Stimulated activated CD8-positive, alpha-beta memory T cell treated with anti-CD3 and anti-CD28 coated beads, Interleukin-7, amount 100 ng/mL, for 4 hours (primary cell): Measurements from ENCODE around the gene THRSP.

Source experiments
- DNase-seq, 2 donors: peaks; one replicate each; pipeline ENCODE4 v3.0.0-alpha.2; 2020; ENCODE audit warnings: low read depth in 2 of 2

Gene THRSP

DNA sequence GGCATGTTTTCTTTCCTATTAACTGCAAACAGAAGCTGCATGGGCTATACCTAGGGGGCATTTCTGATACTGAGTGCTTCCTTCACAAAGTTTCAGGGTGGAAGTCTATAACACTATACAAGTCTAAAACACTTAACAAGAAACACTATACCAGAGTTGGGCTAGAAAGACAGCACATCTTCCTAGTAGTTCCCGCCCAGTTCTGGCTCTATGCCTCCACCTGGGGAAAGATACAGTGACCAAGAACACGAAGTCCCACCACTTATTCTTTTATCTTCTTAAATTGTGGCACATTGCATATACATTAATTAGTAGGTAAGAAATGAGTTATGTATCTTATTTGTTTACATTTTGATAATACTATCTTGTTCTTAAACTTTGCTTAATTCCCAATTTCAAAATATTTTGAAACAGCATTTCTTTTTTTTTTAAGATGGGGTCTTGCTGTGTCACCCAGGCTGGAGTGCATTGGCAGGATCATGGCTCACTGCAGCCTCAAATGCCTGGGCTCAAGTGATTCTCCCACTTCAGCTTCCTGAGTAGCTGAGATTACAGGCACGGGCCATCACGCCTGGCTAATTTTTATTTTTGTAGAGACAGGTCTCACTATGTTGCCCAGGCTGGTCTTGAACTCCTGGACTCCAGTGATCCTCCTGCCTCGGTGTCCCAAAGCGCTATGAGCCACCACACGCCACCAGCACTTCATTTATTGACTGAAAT is 34.2 kb downstream of the THRSP start:
- DNase-seq = no peak

DNA sequence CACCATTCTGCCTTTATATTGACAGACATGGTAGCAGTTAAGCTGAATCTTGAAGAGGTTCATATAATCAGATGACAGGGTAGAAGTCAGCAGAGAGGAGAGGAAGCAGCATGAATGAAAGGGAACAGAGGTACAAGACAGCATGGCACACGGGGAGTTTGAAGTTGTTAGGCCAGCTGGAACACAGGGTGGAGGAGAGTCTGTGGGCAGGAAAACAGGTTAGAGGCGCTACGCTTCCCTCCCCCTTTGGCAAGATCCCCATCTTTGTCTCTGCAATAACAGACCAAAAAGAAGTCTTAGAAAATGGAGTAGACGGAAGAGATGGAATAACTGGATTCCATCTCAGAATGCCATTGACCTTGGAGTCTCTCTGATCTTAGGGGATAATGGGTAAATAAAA is 36.0 kb downstream of the THRSP start:
- DNase-seq = no peak

DNA sequence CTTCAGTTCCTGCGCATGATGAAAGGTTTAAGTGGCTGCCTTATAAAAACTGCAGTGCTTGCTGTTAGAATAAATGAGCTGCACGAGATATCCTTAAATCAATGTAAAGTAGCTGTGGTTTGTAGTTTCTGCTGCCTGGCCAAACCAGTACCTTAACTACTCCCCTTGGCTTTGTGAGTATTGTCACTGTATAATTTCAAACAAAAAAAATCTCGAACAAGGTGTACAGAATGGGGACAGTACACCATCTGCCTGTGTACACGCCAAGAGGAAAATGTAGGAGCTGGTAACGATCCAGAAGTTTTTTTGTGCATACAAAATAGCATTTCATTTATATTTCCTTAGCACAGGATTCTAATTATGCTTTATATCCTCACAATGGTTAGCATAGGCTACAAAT is 36.6 kb downstream of the THRSP start:
- DNase-seq = no peak

DNA sequence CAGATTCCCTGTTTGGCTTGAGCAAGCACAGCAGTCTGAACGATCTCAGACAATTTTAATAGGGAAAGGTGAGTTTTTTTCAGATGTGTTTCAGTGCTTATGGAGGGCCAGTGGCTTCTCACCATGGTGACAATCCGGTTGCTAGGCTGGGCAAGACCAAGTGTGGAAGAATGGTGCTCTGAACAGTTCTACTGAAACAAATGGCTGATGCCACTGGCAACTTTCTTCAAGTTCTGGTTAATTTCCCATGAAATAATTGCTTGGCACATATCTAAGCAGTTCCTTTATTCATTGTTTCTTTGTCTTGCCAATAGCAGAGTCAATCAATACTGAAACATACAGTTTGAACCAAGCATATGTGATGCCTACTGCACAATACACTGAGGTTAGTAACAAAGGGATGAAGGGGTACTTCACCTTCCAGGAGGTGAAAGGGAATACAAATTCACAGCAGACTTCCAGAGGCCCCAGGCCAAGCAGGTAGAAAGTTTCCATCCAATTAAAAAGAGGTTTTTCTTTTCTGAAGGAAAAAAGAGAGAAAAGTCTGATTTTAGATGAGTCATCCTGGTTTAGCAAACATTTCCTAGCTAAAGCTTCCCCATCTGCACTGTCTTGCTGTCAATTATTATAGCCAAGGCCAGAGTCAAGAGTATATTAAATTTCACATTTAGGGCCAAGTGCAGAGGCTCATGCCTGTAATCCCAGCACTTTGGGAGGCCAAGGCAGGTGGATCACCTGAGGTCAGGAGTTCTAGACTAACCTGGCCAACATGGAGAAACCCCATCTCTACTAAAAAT is 37.2 kb downstream of the THRSP start:
- DNase-seq = no peak

DNA sequence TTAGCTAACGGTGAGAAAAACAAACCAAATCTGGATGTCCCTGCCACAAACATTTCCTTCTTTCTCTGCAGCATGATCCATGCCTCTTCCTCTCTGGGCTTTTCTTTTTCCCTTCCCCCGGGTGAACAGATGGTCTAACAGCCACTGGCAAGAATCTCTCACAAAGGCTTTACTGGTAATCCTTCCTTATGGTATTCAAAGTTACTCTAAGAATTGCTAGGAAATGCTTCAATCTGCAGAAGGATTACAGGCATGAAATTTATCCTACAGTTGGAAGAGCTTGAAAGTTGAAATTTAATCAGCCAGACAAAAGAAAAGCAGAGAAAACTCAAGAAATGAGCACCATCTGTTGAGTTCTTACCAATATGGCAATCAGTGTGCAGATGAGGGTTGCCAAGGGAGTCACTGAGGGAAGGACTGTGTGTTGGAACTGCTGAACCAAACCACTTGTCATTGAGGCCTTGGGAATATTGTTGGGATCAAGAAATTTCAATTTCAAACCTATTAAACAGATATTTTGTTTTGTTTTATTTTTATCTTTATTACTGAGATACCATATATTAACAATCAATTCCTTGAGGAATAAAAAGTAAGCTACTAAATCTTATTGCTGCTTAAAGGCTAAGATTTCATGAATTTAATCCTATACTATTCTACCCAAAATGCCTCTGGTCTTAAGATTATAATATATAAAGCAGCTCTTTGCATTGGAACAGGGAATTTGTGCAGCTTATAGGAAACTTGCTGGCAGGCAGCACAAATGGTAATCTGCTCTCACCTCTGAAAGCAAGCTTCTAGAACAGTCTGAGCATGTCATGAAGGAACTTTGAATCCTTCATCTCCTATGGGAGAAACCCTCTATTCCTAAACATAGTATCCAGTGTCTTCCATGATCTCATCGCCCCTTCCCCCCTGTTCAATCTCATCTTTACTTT is 45.7 kb downstream of the THRSP start:
- DNase-seq = no peak

DNA sequence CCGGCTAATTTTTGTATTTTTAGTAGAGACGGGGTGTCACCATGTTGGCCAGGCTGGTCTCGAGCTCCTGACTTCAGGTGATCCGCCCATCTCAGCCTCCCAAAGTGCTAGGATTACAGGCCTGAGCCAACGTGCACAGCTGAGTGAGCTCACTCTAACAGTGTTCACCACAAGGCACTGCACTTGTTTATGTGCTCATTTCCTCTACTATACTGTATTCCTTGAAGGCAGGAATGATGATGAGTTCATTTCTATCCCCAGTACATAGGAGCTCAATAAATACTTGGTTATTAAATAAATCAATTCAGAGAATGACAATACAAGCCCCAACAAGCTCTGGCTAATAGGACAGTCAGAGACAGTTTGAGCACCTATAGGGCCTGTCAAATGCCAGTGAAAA is 46.7 kb downstream of the THRSP start:
- DNase-seq = no peak

DNA sequence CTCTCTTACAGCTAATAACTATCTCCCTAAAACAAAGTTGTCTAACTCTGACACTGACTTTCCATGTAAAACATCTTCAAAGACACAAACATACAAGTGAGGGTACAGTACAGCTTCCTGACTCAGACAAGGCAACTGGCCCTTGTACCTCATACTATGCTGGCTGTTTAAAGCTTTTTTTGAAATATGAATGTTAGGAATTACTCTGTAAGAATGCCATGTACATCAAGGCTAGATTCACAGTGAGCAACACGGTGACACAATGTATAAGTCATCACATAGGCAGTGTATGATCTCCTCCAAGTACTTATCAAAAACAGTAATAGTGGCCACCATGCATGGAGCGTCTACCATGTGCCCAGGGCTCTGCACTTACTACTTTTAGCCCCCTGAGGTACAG is 47.2 kb downstream of the THRSP start:
- DNase-seq = no peak

DNA sequence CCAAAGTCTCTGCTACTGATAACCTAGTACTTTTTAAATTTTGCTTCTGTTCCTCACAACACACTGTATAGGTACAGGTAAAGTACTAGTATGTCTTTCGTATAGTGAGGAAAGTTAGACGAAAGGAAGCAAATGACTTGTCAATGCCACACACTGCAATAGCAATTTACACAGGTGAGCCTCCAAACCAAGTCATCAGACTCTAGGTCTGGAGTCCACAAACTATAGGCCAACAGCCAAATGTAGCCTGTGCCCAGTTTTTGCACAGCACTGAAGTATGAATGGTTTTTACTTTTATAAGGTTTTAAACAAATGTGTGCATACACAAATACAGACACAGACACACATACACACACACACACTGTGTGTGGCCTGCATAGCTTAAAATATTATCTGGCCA is 47.6 kb downstream of the THRSP start:
- DNase-seq = no peak

DNA sequence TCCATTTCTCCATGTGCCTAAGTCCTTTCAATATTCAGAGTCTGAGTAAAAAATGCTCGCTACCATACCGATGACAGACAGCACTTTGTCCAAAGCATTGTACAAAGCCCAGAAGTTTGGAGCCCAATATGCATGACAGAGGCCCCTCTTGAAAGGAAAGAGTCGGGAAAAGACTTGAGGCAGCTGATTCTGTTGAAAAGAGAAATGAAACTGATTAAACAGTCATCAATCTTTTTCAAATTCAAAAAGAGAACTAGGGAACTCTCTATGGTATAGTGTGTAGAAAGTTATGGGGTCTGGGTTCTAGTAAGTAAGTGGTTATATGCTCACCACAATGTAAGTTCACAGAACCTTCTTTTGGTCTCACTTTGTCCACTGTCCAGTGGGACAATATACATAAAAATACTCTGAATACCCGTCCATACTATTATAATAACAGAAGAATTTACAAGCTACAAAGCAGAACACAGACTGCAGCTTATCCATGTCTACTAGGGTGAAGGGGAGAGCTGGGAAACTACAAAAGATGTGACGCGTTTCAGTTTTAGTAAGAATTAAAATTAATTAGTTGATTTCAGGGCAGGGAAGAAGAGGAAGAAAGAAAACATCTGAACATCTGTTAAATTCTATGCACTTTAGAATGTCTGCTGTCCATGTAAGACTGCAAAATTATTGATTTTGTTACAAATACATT is 49.1 kb downstream of the THRSP start:
- DNase-seq = no peak
